ENCODE measurements around the gene CHCHD3.

GRCh38 chr7:132783824-132784223 lies 298.1 kb downstream of the CHCHD3 start:
- TF ChIP-seq, protein P1, sequence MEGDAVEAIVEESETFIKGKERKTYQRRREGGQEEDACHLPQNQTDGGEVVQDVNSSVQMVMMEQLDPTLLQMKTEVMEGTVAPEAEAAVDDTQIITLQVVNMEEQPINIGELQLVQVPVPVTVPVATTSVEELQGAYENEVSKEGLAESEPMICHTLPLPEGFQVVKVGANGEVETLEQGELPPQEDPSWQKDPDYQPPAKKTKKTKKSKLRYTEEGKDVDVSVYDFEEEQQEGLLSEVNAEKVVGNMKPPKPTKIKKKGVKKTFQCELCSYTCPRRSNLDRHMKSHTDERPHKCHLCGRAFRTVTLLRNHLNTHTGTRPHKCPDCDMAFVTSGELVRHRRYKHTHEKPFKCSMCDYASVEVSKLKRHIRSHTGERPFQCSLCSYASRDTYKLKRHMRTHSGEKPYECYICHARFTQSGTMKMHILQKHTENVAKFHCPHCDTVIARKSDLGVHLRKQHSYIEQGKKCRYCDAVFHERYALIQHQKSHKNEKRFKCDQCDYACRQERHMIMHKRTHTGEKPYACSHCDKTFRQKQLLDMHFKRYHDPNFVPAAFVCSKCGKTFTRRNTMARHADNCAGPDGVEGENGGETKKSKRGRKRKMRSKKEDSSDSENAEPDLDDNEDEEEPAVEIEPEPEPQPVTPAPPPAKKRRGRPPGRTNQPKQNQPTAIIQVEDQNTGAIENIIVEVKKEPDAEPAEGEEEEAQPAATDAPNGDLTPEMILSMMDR (IDR thresholded peaks at IDR 0.05), result no peak
- no peak for TF ChIP-seq EP300 (IDR thresholded peaks at IDR 0.05)

Data from tibial nerve (tissue), 4 donors.